SH-SY5Y (cell line): ENCODE results near the gene TTC31.

ENCODE experiments used
- GATA2 ChIP-seq: IDR thresholded peaks from 2 replicates; pipeline ENCODE4 v1.6.1; 2011; ENCODE audit warnings: mild to moderate bottlenecking, low read depth, low read length
- GATA3 ChIP-seq: IDR thresholded peaks from 2 replicates; pipeline ENCODE4 v1.6.1; 2011; ENCODE audit warnings: low read depth, mild to moderate bottlenecking, low read length, moderate library complexity

DNA sequence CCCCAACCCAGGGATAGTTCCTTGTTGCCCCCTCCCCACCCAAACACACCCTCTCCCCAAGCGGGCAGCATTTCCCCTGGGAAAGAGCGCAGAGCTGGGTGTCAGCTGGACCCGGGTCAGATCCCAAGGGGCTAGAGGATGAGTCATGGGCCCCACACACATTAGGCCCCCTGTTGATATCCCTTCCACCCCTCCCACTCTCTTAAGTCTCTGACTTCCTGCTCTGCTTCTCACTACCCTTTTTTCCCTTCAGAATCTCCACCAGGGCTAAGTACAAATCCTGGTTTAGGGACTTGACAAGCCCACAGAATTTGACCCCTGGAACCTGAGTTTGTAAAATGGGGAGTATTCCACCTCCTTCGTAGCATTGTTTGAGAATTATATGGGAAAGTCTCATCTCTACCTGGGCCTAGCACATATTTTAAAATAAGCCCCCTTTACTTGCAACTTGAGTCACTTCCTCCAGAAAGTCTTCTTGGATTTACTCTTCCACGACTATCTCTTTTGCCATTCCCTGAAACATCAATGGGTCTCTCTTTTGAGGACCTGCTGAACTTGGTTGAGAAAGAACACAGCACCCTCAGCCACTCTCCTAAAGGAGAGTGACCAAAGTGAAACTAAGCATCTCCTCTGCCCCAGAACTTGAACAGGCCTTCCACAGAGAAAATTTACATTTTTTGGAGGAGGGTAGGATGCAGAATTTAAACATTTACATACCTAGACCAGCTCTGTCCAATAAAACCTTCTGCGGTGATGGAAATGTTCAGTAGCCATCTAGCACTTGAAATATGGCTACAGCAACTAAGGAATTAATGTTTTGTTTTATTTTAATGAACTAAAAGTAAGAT is 45.8 kb upstream of the TTC31 start:
- no peak for TF ChIP-seq GATA2
- TF ChIP-seq GATA3, result no peak
